Measurements from ENCODE around the gene PTPRM. TPM values are rescaled to one million over a fixed set of nuclear protein-coding genes. Genes with fewer than 3 reads are reported as not detected.

PTPRM gene
- polyA plus RNA-seq, 1 donor (not counting 4 experiments of a cell fraction or from before 2014, with no cell fraction given): 54.5 TPM

- Histone ChIP-seq H3K4me2 (ENCODE audit: control insufficient read depth, extremely low read depth, insufficient read depth, low read depth, low read length) (no peak overlapping the region), H3K4me1 (ENCODE audit: control insufficient read depth, extremely low read depth, insufficient read depth, low read length) (no peaks in the 10 kb centered on the region), H3K9me1 (ENCODE audit: control insufficient read depth, extremely low read depth, insufficient read depth, low read length) (no peaks in the 10 kb centered on the region), H3K4me3 (ENCODE audit: control insufficient read depth in 2 of 3, extremely low read depth in 1 of 3, insufficient read depth in 2 of 3, low read depth in 1 of 3, low read length in 3 of 3) (no peak overlapping the region), H3K27ac (ENCODE audit: control insufficient read depth, insufficient read depth, low read length) (no peak overlapping the region), H4K20me1 (ENCODE audit: control insufficient read depth, extremely low read depth, insufficient read depth, low read length) (no peaks in the 10 kb centered on the region), H3K9me3 (ENCODE audit: control insufficient read depth, low read depth, low read length) (no peaks in the 10 kb centered on the region), H3K79me2 (ENCODE audit: control insufficient read depth, insufficient read depth, low read length) (no peaks in the 10 kb centered on the region), H3K9ac (ENCODE audit: control insufficient read depth, extremely low read depth, insufficient read depth, low read length) (no peak overlapping the region), H3K36me3 (ENCODE audit: control insufficient read depth in 2 of 2, extremely low read depth in 1 of 2, insufficient read depth in 2 of 2, low read length in 2 of 2) (peaks cover 0 to 1% of the 10 kb centered on the region in 2 experiments), H3K27me3 (ENCODE audit: control insufficient read depth, extremely low read depth, insufficient read depth, low read length) (no peaks in the 10 kb centered on the region), H2AFZ (ENCODE audit: control insufficient read depth, low read length) (no peak overlapping the region)
- FAIRE-seq (no peak), DNase-seq (ENCODE audit: low read depth, low spot score) (no peak)
- TF ChIP-seq, protein P1, sequence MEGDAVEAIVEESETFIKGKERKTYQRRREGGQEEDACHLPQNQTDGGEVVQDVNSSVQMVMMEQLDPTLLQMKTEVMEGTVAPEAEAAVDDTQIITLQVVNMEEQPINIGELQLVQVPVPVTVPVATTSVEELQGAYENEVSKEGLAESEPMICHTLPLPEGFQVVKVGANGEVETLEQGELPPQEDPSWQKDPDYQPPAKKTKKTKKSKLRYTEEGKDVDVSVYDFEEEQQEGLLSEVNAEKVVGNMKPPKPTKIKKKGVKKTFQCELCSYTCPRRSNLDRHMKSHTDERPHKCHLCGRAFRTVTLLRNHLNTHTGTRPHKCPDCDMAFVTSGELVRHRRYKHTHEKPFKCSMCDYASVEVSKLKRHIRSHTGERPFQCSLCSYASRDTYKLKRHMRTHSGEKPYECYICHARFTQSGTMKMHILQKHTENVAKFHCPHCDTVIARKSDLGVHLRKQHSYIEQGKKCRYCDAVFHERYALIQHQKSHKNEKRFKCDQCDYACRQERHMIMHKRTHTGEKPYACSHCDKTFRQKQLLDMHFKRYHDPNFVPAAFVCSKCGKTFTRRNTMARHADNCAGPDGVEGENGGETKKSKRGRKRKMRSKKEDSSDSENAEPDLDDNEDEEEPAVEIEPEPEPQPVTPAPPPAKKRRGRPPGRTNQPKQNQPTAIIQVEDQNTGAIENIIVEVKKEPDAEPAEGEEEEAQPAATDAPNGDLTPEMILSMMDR (optimal IDR thresholded peaks at IDR 0.05 in 1 of 3, IDR thresholded peaks at IDR 0.05 in 1 of 3, conservative IDR thresholded peaks at IDR 0.05 in 1 of 3; ENCODE audit: extremely low read depth in 1 of 3, insufficient read depth in 2 of 3, low read length in 3 of 3): no peak
- TF ChIP-seq EZH2 (IDR thresholded peaks at IDR 0.05; ENCODE audit: low read length): no peak
- dilution Hi-C loops (cut with MboI; ENCODE audit: extremely low pct_ligation_motif_present, low sequenced_read_pairs): no loop called here
Observed at GRCh38 chr18:8004792-8005191, 437.7 kb downstream of the PTPRM start.

DNA sequence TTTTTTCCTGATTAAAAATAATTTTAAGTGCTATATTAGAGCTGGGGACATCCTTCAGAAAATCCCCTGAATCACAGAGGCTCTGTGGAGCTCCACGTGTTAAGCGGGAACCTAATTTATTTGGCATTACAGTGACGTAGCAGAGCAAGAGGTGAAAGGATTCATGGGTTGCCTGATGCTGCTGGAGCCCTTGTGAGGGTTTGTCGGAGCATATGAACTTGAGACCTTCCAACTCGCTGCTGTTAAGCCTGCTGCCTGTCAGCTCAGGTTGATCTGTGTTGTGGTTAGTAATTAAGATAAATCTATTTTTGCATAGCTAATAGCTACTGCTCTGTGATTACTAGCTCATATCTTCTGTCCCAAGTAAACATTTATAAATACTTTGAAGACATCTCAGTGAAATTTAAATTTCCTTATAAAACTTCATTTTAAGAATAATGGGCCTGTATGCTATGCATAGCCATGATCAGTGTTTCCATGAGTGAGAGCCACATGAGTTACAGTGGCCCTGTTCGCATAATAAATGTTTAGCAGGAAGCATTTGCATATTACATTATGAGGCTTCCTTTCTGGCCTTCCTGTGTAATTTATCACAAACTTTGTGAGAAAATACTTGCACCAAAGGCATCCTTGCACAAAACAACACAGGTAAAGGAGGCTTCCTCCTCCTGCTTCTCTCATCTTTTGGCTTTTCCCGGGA lies 438.9 kb downstream of the PTPRM start:
- no peak overlapping the region for H2AFZ ChIP-seq (ENCODE audit: control insufficient read depth, low read length)
- TF ChIP-seq EZH2 (IDR thresholded peaks at IDR 0.05; ENCODE audit: low read length): no peak
- TF ChIP-seq, protein P1 (optimal IDR thresholded peaks at IDR 0.05 in 1 of 3, IDR thresholded peaks at IDR 0.05 in 1 of 3, conservative IDR thresholded peaks at IDR 0.05 in 1 of 3; ENCODE audit: extremely low read depth in 1 of 3, insufficient read depth in 2 of 3, low read length in 3 of 3): no peak
- no peak overlapping the region for H3K4me3 ChIP-seq (ENCODE audit: control insufficient read depth in 2 of 3, extremely low read depth in 1 of 3, insufficient read depth in 2 of 3, low read depth in 1 of 3, low read length in 3 of 3)
- no peak overlapping the region for H3K4me2 ChIP-seq (ENCODE audit: control insufficient read depth, extremely low read depth, insufficient read depth, low read depth, low read length)
- no peaks in the 10 kb centered on the region for H3K9me1 ChIP-seq (ENCODE audit: control insufficient read depth, extremely low read depth, insufficient read depth, low read length)
- H3K9ac ChIP-seq (ENCODE audit: control insufficient read depth, extremely low read depth, insufficient read depth, low read length): no peak overlapping the region
- H3K9me3 ChIP-seq (ENCODE audit: control insufficient read depth, low read depth, low read length): no peaks in the 10 kb centered on the region
- H3K36me3 ChIP-seq (ENCODE audit: control insufficient read depth in 2 of 2, extremely low read depth in 1 of 2, insufficient read depth in 2 of 2, low read length in 2 of 2): peaks cover 0 to 1% of the 10 kb centered on the region in 2 experiments
- no peak for DNase-seq (ENCODE audit: low read depth, low spot score)
- H3K4me1 ChIP-seq (ENCODE audit: control insufficient read depth, extremely low read depth, insufficient read depth, low read length): no peaks in the 10 kb centered on the region
- no peak for FAIRE-seq
- dilution Hi-C loops (cut with MboI; ENCODE audit: extremely low pct_ligation_motif_present, low sequenced_read_pairs): no loop called here
- no peaks in the 10 kb centered on the region for H3K79me2 ChIP-seq (ENCODE audit: control insufficient read depth, insufficient read depth, low read length)
- H4K20me1 ChIP-seq (ENCODE audit: control insufficient read depth, extremely low read depth, insufficient read depth, low read length): no peaks in the 10 kb centered on the region
- H3K27me3 ChIP-seq (ENCODE audit: control insufficient read depth, extremely low read depth, insufficient read depth, low read length): no peaks in the 10 kb centered on the region
- H3K27ac ChIP-seq (ENCODE audit: control insufficient read depth, insufficient read depth, low read length): no peak overlapping the region
